HepG2 (cell line): ENCODE measurements around the gene SDCCAG8. TPM values are rescaled to one million over a fixed set of nuclear protein-coding genes. Genes with fewer than 3 reads are reported as not detected.

ENCODE experiments used
- AHR ChIP-seq: IDR thresholded peaks from 2 replicates; pipeline ENCODE4 v1.6.1; 2018; ENCODE audit warnings: missing genetic modification reagents, missing compliant biosample characterization
- BRCA1 ChIP-seq: sonication (generic); formaldehyde crosslinking; IDR thresholded peaks from 2 replicates; pipeline ENCODE4 v1.4.0; 2020; ENCODE audit warnings: missing genetic modification reagents
- CBX5 ChIP-seq: sonication (generic); formaldehyde crosslinking; IDR thresholded peaks from 2 replicates; pipeline ENCODE4 v1.4.0; 2020; ENCODE audit warnings: missing genetic modification reagents, borderline replicate concordance
- KAT7 ChIP-seq: IDR thresholded peaks from 2 replicates; pipeline ENCODE4 v1.6.1; 2018; ENCODE audit warnings: borderline replicate concordance, missing compliant biosample characterization
- PTBP1 ChIP-seq: fragments of 200-400 bp; formaldehyde crosslinking; IDR thresholded peaks from 2 replicates; pipeline ENCODE4 v1.6.1; 2018; ENCODE audit warnings: low read length, low read depth; ENCODE audit not compliant: poor library complexity, severe bottlenecking
- RARG ChIP-seq: sonication (generic); formaldehyde crosslinking; IDR thresholded peaks from 2 replicates; pipeline ENCODE4 v1.4.0; 2020; ENCODE audit warnings: low read depth, mild to moderate bottlenecking, missing genetic modification reagents
- RBM39 ChIP-seq: fragments of 200-400 bp; formaldehyde crosslinking; IDR thresholded peaks from one replicate; pipeline ENCODE4 v1.6.1; 2018; ENCODE audit warnings: antibody characterized with exemption, mild to moderate bottlenecking, low read depth, low read length; ENCODE audit not compliant: poor library complexity, severe bottlenecking
- REPIN1 ChIP-seq: sonication (generic); formaldehyde crosslinking; IDR thresholded peaks from 2 replicates; pipeline ENCODE4 v1.8.0; 2022; ENCODE audit warnings: missing genetic modification reagents, low read depth, mild to moderate bottlenecking, borderline replicate concordance
- SAFB2 ChIP-seq: sonication (generic); formaldehyde crosslinking; IDR thresholded peaks from 2 replicates; pipeline ENCODE4 v1.5.1; 2020; ENCODE audit warnings: missing genetic modification reagents, low read depth, mild to moderate bottlenecking, borderline replicate concordance
- SRF ChIP-seq: IDR thresholded peaks from 2 replicates; pipeline ENCODE4 v1.6.1; 2011; ENCODE audit warnings: mild to moderate bottlenecking, low read depth, low read length, moderate library complexity
- XBP1 ChIP-seq: sonication (generic); formaldehyde crosslinking; IDR thresholded peaks from 2 replicates; pipeline ENCODE4 v1.5.0; 2020; ENCODE audit warnings: missing genetic modification reagents
- ZNF121 ChIP-seq: sonication (generic); formaldehyde crosslinking; IDR thresholded peaks from 2 replicates; pipeline ENCODE4 v1.5.0; 2020; ENCODE audit warnings: mild to moderate bottlenecking, missing genetic modification reagents
- ZNF446 ChIP-seq: sonication (generic); formaldehyde crosslinking; IDR thresholded peaks from 2 replicates; pipeline ENCODE4 v1.5.0; 2020; ENCODE audit warnings: mild to moderate bottlenecking, missing genetic modification reagents
- ZNF615 ChIP-seq: sonication (generic); formaldehyde crosslinking; IDR thresholded peaks from 2 replicates; pipeline ENCODE4 v1.5.0; 2020; ENCODE audit warnings: mild to moderate bottlenecking, missing genetic modification reagents, borderline replicate concordance
- ZNF660 ChIP-seq: sonication (generic); formaldehyde crosslinking; IDR thresholded peaks from 2 replicates; pipeline ENCODE4 v1.5.1; 2020; ENCODE audit warnings: mild to moderate bottlenecking, low read depth, missing genetic modification reagents, borderline replicate concordance
- ZNF766 ChIP-seq: sonication (generic); formaldehyde crosslinking; IDR thresholded peaks from 2 replicates; pipeline ENCODE4 v1.5.0; 2020; ENCODE audit warnings: missing genetic modification reagents, borderline replicate concordance
- ZNF83 ChIP-seq: sonication (generic); formaldehyde crosslinking; IDR thresholded peaks from 2 replicates; pipeline ENCODE4 v1.4.0; 2020; ENCODE audit warnings: missing genetic modification reagents, mild to moderate bottlenecking, borderline replicate concordance
- polyA plus RNA-seq, 8 experiments: library from polyadenylated mRNA; depleted of rRNA in 3 of 8; stranded (reverse) in 7 of 8; unstranded in 1 of 8; fragments of >200 nt; fragmentation: Illumina TruSeq in 4 of 8; extraction: Trizol in 4 of 8; gene quantifications; 2 replicates each; pipeline versions ENCODE4 v1.2.1 to v1.2.3, GENCODE V29; 2011 to 2016; ENCODE audit warnings: low read depth in 4 of 8, missing spikeins in 1 of 8, mixed read lengths in 1 of 8; ENCODE audit not compliant: insufficient read depth in 1 of 8
- total RNA-seq, 5 experiments: library from RNA; depleted of rRNA; stranded (reverse); fragments of >200 nt; fragmentation: Illumina TruSeq; extraction: Trizol; gene quantifications; 2 replicates each; pipeline ENCODE4 v1.2.3, GENCODE V29; 2016; ENCODE audit warnings: low read depth in 1 of 5
- TF ChIP-seq, protein P1 (sequence below): sonication (generic); formaldehyde crosslinking; conservative IDR thresholded peaks from 2 replicates; pipeline ENCODE4 v1.4.0; 2020; ENCODE audit warnings: missing genetic modification reagents
- TF ChIP-seq, protein P2 (sequence below): sonication (generic); formaldehyde crosslinking; IDR thresholded peaks from 2 replicates; pipeline ENCODE4 v1.5.0; 2020; ENCODE audit warnings: mild to moderate bottlenecking, missing genetic modification reagents, borderline replicate concordance
- TF ChIP-seq, protein P3 (sequence below): sonication (generic); formaldehyde crosslinking; IDR thresholded peaks from 2 replicates; pipeline ENCODE4 v1.4.0; 2020; ENCODE audit warnings: missing genetic modification reagents
- TF ChIP-seq, protein P4 (sequence below): sonication (generic); formaldehyde crosslinking; IDR thresholded peaks from 2 replicates; pipeline ENCODE4 v1.9.0; 2022; ENCODE audit warnings: low read depth, missing genetic modification reagents

Gene SDCCAG8
- total and polyA plus RNA-seq, 2 of the 13 experiments (the other 11 are each of a cell fraction or from before 2014, with no cell fraction given): 9.5 to 13.4 TPM

DNA sequence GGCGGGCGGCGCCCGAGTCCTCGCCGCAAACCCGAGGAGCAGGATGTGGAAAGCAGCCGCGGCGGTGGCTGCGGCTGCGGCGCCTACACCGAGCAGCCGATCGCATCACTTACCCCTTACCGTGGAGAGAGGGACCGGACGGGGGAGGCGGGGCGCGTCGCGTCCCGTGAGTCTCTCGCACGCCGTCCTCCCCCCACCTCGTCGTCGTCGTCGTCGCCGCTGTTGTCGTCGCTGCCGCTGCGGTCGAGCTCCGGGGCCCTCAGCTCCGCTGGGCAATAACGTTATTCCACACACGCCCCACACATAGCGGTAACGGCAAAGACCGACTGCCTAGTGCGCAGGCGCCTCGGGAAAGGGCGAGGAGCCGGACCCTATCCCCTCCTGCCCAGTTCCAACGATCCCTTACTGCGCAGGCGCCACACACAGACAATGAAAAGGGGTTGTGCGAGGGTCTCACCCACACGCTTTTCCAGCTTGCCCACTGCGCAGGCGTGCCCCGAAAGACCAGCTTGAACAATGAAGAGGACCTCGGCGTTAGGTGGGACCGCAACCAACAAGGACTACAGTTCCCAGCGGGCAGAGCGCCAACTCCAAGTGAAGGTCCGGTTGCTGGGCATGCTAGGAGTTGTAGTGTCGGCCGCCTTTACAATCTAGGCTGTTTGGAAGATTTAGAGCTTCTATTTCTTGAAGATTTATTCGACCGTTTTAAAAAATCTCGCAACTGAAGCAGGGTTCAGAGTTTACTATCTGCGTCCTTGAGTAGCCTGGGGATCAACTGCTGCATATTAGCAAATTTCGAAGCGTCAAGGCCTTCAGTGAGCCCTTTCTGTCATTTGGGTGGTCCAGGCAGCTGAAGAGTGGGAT is 682 bp upstream of the SDCCAG8 start, which contains the start of gene CEP170 (continued):
- TF ChIP-seq ZNF83 (CRISPR knock-in tag): peak; percentile 91; the same call in 1 of the 2 replicates
- no peak for TF ChIP-seq ZNF121 (CRISPR knock-in tag)
- TF ChIP-seq, protein P1, sequence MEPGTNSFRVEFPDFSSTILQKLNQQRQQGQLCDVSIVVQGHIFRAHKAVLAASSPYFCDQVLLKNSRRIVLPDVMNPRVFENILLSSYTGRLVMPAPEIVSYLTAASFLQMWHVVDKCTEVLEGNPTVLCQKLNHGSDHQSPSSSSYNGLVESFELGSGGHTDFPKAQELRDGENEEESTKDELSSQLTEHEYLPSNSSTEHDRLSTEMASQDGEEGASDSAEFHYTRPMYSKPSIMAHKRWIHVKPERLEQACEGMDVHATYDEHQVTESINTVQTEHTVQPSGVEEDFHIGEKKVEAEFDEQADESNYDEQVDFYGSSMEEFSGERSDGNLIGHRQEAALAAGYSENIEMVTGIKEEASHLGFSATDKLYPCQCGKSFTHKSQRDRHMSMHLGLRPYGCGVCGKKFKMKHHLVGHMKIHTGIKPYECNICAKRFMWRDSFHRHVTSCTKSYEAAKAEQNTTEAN (CRISPR knock-in tag): no peak; the same call in 1 of the 2 replicates
- TF ChIP-seq PTBP1: no peak
- no peak for TF ChIP-seq ZNF660 (CRISPR knock-in tag)
- TF ChIP-seq REPIN1 (CRISPR knock-in tag): no peak
- TF ChIP-seq SRF: no peak
- no peak for TF ChIP-seq CBX5
- TF ChIP-seq, protein P2, sequence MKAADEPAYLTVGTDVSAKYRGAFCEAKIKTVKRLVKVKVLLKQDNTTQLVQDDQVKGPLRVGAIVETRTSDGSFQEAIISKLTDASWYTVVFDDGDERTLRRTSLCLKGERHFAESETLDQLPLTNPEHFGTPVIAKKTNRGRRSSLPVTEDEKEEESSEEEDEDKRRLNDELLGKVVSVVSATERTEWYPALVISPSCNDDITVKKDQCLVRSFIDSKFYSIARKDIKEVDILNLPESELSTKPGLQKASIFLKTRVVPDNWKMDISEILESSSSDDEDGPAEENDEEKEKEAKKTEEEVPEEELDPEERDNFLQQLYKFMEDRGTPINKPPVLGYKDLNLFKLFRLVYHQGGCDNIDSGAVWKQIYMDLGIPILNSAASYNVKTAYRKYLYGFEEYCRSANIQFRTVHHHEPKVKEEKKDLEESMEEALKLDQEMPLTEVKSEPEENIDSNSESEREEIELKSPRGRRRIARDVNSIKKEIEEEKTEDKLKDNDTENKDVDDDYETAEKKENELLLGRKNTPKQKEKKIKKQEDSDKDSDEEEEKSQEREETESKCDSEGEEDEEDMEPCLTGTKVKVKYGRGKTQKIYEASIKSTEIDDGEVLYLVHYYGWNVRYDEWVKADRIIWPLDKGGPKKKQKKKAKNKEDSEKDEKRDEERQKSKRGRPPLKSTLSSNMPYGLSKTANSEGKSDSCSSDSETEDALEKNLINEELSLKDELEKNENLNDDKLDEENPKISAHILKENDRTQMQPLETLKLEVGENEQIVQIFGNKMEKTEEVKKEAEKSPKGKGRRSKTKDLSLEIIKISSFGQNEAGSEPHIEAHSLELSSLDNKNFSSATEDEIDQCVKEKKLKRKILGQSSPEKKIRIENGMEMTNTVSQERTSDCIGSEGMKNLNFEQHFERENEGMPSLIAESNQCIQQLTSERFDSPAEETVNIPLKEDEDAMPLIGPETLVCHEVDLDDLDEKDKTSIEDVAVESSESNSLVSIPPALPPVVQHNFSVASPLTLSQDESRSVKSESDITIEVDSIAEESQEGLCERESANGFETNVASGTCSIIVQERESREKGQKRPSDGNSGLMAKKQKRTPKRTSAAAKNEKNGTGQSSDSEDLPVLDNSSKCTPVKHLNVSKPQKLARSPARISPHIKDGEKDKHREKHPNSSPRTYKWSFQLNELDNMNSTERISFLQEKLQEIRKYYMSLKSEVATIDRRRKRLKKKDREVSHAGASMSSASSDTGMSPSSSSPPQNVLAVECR (CRISPR knock-in tag): peak; percentile 65; the same call in 1 of the 2 replicates
- TF ChIP-seq ZNF446 (CRISPR knock-in tag): no peak
- no peak; the same call in 1 of the 2 replicates for TF ChIP-seq KAT7 (CRISPR knock-in tag)
- TF ChIP-seq, protein P3, sequence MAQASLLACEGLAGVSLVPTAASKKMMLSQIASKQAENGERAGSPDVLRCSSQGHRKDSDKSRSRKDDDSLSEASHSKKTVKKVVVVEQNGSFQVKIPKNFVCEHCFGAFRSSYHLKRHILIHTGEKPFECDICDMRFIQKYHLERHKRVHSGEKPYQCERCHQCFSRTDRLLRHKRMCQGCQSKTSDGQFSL (CRISPR knock-in tag): peak; percentile 35; the same call in 1 of the 2 replicates
- TF ChIP-seq RARG (CRISPR knock-in tag): no peak
- no peak; the same call in 1 of the 2 replicates for TF ChIP-seq ZNF766 (CRISPR knock-in tag)
- no peak for TF ChIP-seq ZNF615 (CRISPR knock-in tag)
- peak; percentile 92 for TF ChIP-seq SAFB2 (CRISPR knock-in tag)
- TF ChIP-seq BRCA1 (CRISPR knock-in tag): no peak
- TF ChIP-seq, protein P4, sequence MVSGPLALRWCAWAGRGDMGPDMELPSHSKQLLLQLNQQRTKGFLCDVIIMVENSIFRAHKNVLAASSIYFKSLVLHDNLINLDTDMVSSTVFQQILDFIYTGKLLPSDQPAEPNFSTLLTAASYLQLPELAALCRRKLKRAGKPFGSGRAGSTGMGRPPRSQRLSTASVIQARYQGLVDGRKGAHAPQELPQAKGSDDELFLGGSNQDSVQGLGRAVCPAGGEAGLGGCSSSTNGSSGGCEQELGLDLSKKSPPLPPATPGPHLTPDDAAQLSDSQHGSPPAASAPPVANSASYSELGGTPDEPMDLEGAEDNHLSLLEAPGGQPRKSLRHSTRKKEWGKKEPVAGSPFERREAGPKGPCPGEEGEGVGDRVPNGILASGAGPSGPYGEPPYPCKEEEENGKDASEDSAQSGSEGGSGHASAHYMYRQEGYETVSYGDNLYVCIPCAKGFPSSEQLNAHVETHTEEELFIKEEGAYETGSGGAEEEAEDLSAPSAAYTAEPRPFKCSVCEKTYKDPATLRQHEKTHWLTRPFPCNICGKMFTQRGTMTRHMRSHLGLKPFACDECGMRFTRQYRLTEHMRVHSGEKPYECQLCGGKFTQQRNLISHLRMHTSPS: no peak
- no peak for TF ChIP-seq RBM39
- no peak for TF ChIP-seq XBP1 (CRISPR knock-in tag)
- no peak; the same call in 1 of the 2 replicates for TF ChIP-seq AHR (CRISPR knock-in tag)
